Heart left ventricle (tissue), 16 donors: ENCODE results near the gene RUNX3. TPM values are rescaled to one million over a fixed set of nuclear protein-coding genes. Genes with fewer than 3 reads are reported as not detected.

ENCODE experiments used
- ATAC-seq, 4 donors: fragments of 200-7000 bp; cut with Tn5 transposase; one replicate each; pipeline ENCODE4 v1.9.1; 2020 to 2022; ENCODE audit warnings: moderate library complexity in 4 of 4, mild to moderate bottlenecking in 3 of 4, moderate number of reproducible peaks in 1 of 4
- DNase-seq, 5 donors: peaks; one replicate each; pipeline ENCODE4 v3.0.0-alpha.2; 2020
- H3K27ac ChIP-seq, 12 donors: fragments of 200-600 bp; sonication (generic) in 4 of 12; one replicate each; pipeline versions ENCODE4 v1.5.0 to v1.8.0; 2016 to 2022; ENCODE audit warnings: mild to moderate bottlenecking in 2 of 12
- H3K27me3 ChIP-seq, 9 donors: fragments of 200-600 bp; sonication (generic) in 2 of 9; one replicate each; pipeline versions ENCODE4 v1.5.1 to v1.8.0; 2016 to 2022; ENCODE audit warnings: mild to moderate bottlenecking in 3 of 9
- H3K36me3 ChIP-seq, 9 donors: fragments of 200-600 bp; sonication (generic) in 2 of 9; one replicate each; pipeline versions ENCODE4 v1.5.0 to v1.8.0; 2018 to 2022; ENCODE audit warnings: mild to moderate bottlenecking in 2 of 9
- H3K4me1 ChIP-seq, 12 donors: fragments of 200-600 bp; sonication (generic) in 4 of 12; one replicate each; pipeline versions ENCODE4 v1.5.0 to v1.8.0; 2016 to 2022; ENCODE audit warnings: mild to moderate bottlenecking in 3 of 12
- H3K4me3 ChIP-seq, 12 donors: fragments of 200-600 bp; sonication (generic) in 4 of 12; one replicate each; pipeline versions ENCODE4 v1.5.0 to v1.8.0; 2017 to 2022; ENCODE audit warnings: mild to moderate bottlenecking in 9 of 12, moderate library complexity in 4 of 12
- H3K9me3 ChIP-seq, 12 donors: fragments of 200-600 bp; sonication (generic) in 4 of 12; one replicate each; pipeline versions ENCODE4 v1.5.0 to v1.8.0; 2016 to 2022; ENCODE audit warnings: mild to moderate bottlenecking in 1 of 12
- CTCF ChIP-seq, 12 donors: fragments of 200-600 bp; sonication (generic) in 4 of 12; IDR thresholded peaks; one replicate each; pipeline versions ENCODE4 v1.5.0 to v1.8.0; 2018 to 2022; ENCODE audit warnings: antibody characterized with exemption in 12 of 12, mild to moderate bottlenecking in 5 of 12
- POLR2A ChIP-seq, 2 donors: fragments of 450-650 bp; IDR thresholded peaks; one replicate each; pipeline ENCODE4 v1.6.1; 2017; ENCODE audit warnings: antibody characterized with exemption in 2 of 2, mild to moderate bottlenecking in 2 of 2, moderate library complexity in 2 of 2
- WGBS, 4 donors: extraction: QIAGEN DNeasy Blood & Tissue Kit in 2 of 4; methylation state at CpG; one replicate each; pipeline versions ENCODE4 v1.1.5 to v1.1.7; 2013 to 2018; 5-methylcytosine and 5-hydroxymethylcytosine counted together
- intact Hi-C, 10 donors: fragments of 100-400 bp; cut with DNase I; formaldehyde crosslinking; loops; one replicate each; pipeline versions ENCODE4 v1.11.1 to v1.14.2; 2022
- polyA plus RNA-seq, 2 donors: library from polyadenylated mRNA; stranded (reverse); fragments of 200-250 nt; gene quantifications; one replicate each; pipeline ENCODE4 v1.2.3, GENCODE V29; 2013
- total RNA-seq, 9 donors: library from RNA; depleted of rRNA in 2 of 9; stranded (reverse); fragments of >200 nt in 2 of 9; fragmentation: NEBNext Ultra II Directional in 3 of 9; extraction: Animal tissue kit (Norgen Biotek cat#: 25700) in 3 of 9; gene quantifications; one replicate each; pipeline versions ENCODE4 v1.1.0 to v1.2.4, GENCODE V29; 2016 to 2023
- donor health status: ischemic (EF 13 %, LVEDD 7.1; RV severe dilation, severe dysfunction).
- donor health status: healthy with polysubstance abuse.
- donor health status: DM: no; HTN: yes; CAD: no.
- donor health status: DM: no; HTN: no; CAD: no.
- donor health status: ischemic (EF 25% LVEDD 6.9; RV normal size, moderate dysfunction).
- donor health status: ischemic (EF 25% LVEDD 5.7; RV mildly dilated, moderate dysfunction).
- donor health status: healthy.
- donor health status: DM: yes; HTN: yes; CAD: no.
- donor health status: ischemic (EF 35%, LVEDD 5.7; RV mildly dilated, moderate dysfunction).
- donor health status: nonischemic (EF 11% LVEDD 7.7; RV severe dilation, severe dysfunction).
- donor health status: DM: yes; HTN: yes; CAD: no.
- donor health status: PGD.
- donor health status: ischemic (EF 29% LVEDD 5.4; RV normal size, mild dysfunction).
- donor health status: nonischemic (EF 23%, LVEDD 6.1; RV moderate dilation, normal function).

The RUNX3 gene
- total and polyA plus RNA-seq, 11 donors: 0.21 to 8.7 (median 0.38) TPM

GRCh38 chr1:24968941-24969585, 39.0 kb upstream of the RUNX3 start:
- intact Hi-C loops: no loop called here
- Histone ChIP-seq H3K27ac (no peak overlapping the region), H3K27me3 (peaks cover 0 to 66% (median 12%) of the 10 kb centered on the region in 9 donors), H3K4me3 (no peak overlapping the region), H3K4me1 (peaks cover 0 to 34% (median 0%) of the 10 kb centered on the region in 12 donors), H3K9me3 (peaks cover 0 to 2% (median 0%) of the 10 kb centered on the region in 12 donors), H3K36me3 (no peaks in the 10 kb centered on the region)
- 68 to 75% (median 69%) methylated on average over 14 of the region's 14 CpGs for WGBS, 4 donors
- TF ChIP-seq CTCF (IDR thresholded peaks at IDR 0.05) (no peak), POLR2A (IDR thresholded peaks at IDR 0.05) (no peak)
- no peak for ATAC-seq
- peak in 1 of 5 donors; percentile 36 for DNase-seq

DNA sequence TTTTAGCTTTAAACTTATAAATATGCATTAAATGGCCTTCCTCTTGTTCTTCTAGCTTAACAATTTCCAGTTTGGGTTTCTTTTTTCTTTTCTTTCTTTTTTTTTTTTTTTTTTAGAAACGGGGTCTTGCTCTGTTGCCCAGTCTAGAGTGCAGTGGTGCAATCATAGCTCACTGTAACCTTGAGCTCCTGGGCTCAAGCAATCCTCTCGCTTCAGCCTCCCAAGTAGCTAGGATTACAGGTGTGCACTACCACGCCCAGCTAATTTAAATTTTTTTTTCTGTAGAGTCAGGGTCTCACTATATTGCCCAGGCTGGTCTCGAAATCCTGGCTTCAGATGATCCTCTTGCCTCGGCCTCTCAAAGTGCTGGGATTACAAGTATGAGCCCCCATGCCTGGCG, 37.9 kb upstream of the RUNX3 start:
- no peak for ATAC-seq
- H3K27ac ChIP-seq: no peak overlapping the region
- 77 to 92% (median 82%) methylated on average over 6 of the region's 6 CpGs for WGBS, 4 donors
- no peak for TF ChIP-seq CTCF (IDR thresholded peaks at IDR 0.05)
- no peak for TF ChIP-seq POLR2A (IDR thresholded peaks at IDR 0.05)
- intact Hi-C loops: no loop called here
- H3K4me3 ChIP-seq: no peak overlapping the region
- no peaks in the 10 kb centered on the region for H3K36me3 ChIP-seq
- peaks cover 0 to 68% (median 12%) of the 10 kb centered on the region in 9 donors for H3K27me3 ChIP-seq
- no peak for DNase-seq
- no peaks in the 10 kb centered on the region for H3K9me3 ChIP-seq
- peaks cover 0 to 34% (median 0%) of the 10 kb centered on the region in 12 donors for H3K4me1 ChIP-seq

GRCh38 chr1:24967555-24967954, 37.5 kb upstream of the RUNX3 start:
- peaks cover 0 to 68% (median 12%) of the 10 kb centered on the region in 9 donors for H3K27me3 ChIP-seq
- no peak for TF ChIP-seq POLR2A (IDR thresholded peaks at IDR 0.05)
- no peak for TF ChIP-seq CTCF (IDR thresholded peaks at IDR 0.05)
- no peaks in the 10 kb centered on the region for H3K36me3 ChIP-seq
- H3K27ac ChIP-seq: no peak overlapping the region
- ATAC-seq (no peak), DNase-seq (no peak)
- H3K4me1 ChIP-seq: peaks cover 0 to 31% (median 0%) of the 10 kb centered on the region in 12 donors
- no peaks in the 10 kb centered on the region for H3K9me3 ChIP-seq
- WGBS, 4 donors: 83 to 90% (median 90%) methylated on average over 3 of the region's 3 CpGs
- H3K4me3 ChIP-seq: no peak overlapping the region
- intact Hi-C loops: no loop called here

GRCh38 chr1:24966724-24967346, 36.8 kb upstream of the RUNX3 start:
- H3K36me3 ChIP-seq: no peaks in the 10 kb centered on the region
- WGBS, 4 donors: 60 to 78% (median 71%) methylated on average over 8 of the region's 8 CpGs
- H3K27ac ChIP-seq: no peak overlapping the region
- peaks cover 0 to 24% (median 0%) of the 10 kb centered on the region in 12 donors for H3K4me1 ChIP-seq
- intact Hi-C loops: no loop called here
- no peak for ATAC-seq
- no peak overlapping the region for H3K4me3 ChIP-seq
- no peak for TF ChIP-seq POLR2A (IDR thresholded peaks at IDR 0.05)
- no peak for TF ChIP-seq CTCF (IDR thresholded peaks at IDR 0.05)
- no peak for DNase-seq
- peaks cover 0 to 67% (median 12%) of the 10 kb centered on the region in 9 donors for H3K27me3 ChIP-seq
- no peaks in the 10 kb centered on the region for H3K9me3 ChIP-seq
